ENCODE measurements around the gene MRPS30. TPM values are rescaled to one million over a fixed set of nuclear protein-coding genes. Genes with fewer than 3 reads are reported as not detected.
A peak's percentile ranks its signal among the peaks of the same experiment; 100 is the strongest.
"Not testable (repeated sequence)": the region's sequence is repeated elsewhere in the genome, so short reads cannot be mapped to it uniquely, and the experiment has no call there.

MRPS30 gene
- polyA plus RNA-seq, 12 donors: 38.5 to 50.7 (median 46.3) TPM; not detected in 1

DNA sequence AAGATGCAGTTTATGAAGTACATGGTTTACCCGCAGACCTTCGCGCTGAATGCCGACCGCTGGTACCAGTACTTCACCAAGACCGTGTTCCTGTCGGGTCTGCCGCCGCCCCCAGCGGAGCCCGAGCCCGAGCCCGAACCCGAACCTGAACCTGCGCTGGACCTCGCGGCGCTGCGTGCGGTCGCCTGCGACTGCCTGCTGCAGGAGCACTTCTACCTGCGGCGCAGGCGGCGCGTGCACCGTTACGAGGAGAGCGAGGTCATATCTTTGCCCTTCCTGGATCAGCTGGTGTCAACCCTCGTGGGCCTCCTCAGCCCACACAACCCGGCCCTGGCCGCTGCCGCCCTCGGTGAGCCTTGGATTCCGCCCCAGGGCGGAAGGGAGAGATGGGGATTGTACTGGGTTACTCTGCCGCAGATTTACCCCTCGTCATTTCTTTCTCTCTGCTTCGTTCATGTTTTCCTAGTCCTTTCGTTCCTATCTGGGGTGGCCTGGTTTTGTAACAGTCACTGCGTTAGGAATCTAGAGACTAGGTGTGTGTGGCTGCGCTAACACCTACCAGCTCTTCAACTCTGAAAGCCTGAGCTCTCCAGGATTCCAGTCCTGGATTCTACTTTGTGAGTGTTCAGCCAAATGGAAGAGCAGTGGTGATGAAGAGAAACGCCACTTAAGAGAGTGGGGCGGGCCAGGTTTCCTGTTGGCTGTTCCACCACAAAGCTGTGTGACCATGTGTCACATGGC lies 638 bp downstream of the MRPS30 start:
- DNase-seq: peak; percentile 24

DNA sequence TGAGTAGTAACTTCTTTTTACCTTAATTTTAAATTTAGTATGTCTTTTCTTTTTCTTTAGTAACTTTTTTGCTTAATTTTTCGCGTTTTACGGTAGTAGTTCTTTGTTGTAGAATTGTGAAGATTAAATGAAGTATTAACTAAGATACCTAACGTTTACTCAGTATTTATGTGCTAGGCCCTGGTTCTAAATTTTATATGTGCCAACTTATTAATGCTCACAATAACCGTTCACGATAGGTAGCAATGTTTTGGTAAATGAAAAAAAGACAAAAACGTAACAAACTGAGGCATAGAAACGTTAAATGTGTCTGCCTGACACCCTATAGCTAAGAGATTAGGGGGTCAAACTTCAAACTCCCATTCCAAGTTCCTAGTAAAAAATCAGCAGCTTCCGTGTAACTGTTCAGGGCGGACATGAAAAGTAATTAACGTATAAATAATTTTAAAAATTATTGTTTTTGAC lies 1.2 kb downstream of the MRPS30 start:
- DNase-seq: no peak

GRCh38 chr5:44814761-44815160 lies 6.0 kb downstream of the MRPS30 start:
- DNase-seq: no peak

DNA sequence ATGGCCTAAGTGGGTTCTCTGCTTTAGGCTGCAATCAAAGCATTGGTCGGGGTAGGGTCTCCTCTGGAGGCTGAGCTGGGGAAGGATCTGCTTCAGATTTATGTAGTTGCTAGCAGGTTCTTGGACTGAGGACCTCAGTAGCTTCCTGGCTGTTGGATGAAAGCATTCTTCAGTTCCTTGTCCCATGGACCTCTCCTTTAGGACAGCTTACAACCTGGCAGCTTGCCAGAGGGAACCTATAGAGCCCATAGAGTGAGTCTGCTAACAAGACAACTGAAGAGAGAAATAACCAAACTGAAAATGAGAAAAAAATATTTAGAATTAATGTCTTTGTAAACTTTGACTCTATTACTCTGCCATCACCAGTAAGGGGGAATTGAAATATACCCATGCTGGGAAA lies 12.4 kb downstream of the MRPS30 start:
- no peak for DNase-seq

- DNase-seq: not testable (repeated sequence)
Measured at GRCh38 chr5:44824662-44825061, 15.9 kb downstream of the MRPS30 start.

DNA sequence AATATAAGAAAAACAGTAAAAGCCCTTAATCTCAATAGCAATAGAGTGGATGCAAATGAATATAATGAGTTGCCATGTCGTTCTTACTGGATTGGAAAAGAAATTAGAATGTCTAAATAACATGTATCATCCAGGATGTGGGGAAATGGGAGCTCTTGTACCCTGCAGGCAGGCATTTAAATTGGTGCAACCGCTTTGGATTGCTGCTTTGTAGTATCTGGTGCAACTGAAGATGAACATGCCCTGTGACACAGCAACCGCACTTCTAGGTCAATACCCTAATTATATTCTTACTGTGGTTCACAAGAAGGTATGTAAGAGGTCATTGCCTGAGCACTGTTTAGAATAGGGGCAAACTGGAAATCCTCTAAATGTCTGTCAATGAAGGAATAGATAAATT lies 18.9 kb downstream of the MRPS30 start:
- DNase-seq: no peak

DNA sequence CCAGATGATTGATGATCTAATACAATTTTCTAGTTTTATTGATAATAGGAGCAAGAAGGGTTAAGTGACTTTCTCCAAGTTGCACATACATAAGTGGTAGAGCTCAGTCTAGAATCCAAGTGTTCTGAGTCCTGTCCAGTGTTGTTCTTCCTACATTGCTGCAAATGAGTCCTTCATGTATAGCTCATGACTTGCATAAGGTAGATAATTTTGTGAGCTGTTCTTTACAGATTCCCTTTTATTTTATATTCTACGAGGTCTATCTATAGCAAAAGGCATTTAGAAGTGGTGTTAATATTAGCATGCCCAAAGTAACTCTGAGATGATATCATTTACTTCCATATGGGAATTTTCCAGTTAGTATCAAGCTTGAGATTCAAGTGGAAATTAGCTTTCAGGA lies 20.0 kb downstream of the MRPS30 start:
- no peak for DNase-seq

DNA sequence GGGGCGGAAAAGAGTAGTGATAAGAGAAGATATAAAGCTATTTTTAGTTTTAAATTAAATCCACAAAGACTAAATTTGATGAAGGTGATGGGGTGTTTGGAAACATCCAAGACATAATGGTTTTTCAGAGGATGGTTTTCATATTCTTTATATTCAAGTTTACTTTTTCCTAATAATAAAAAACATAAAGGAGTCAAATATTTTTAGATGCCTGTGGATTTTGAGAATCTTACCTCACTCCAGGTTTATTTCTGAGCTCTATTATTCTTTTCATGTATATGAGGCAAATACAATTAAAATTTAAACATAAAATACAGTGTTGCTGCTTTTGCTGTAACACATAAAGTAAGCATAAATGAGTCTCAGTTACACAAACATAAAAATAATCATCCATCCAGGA lies 22.2 kb downstream of the MRPS30 start:
- no peak for DNase-seq

DNA sequence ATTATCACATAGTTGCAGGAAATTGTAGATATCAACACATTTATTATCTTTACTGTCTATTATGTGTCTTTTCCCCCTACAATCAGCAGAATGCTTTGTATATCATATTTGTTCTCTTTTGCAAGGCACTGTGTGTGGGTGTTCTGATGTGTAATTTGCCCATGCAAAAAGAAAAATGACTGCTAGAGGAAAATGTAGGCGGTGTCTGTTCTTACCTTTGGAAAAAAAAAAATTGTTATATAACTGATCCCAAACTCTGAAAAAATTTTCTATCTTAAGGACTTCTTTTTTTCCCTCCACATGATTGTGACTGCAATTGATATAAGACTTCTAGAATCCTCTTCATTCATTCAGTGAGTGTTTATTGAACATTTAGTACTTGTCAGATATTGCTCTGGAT lies 24.5 kb downstream of the MRPS30 start:
- no peak for DNase-seq

DNA sequence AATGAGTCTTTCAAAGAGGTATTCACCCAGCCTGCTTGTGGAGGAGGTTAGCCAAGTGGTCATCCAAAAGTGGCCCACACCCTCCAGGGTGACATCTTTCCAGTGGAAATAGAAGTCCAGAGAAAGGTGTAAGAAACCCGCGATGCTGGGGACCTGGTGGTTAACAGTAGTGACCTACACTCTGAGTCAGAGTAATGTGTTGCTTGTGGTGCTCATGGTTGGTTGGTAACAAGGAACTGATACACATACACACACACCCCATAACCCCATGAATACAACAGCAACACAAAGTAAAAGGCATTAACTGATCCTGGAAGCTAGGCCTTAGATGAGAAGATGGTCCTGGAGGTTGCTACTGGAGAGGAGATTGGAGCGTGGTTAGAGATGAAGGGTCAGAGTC lies 26.9 kb downstream of the MRPS30 start:
- DNase-seq: no peak

DNA sequence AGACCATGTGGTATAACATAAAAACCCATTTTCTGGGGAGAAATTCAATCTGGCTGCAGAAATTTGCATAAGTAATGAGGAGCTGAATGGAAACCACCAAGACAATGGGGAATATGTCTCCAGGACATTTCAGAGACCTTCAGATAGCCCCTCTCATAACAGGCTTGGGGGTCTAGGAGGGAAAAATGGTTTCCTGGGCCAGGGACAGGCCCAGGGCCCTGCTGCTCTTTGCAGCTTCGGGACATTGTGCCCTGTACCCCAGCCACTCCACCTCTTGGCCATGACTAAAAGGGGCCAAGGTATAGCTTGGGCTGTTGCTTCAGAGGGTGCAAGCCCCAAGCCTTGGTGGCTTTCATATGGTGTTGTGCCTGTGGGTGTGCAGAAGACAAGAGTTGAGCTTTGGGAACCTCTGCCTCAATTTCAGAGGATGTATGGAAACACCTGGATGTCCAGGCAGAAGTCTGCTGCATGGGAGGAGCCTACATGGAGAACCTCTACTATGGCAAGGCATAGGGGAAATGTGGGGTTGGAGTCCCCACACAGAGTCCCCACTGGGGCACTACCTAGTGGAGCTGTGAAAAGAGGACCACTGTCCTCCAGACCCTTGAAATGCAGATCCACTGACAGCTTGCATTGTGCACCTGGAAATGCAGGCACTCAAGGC lies 30.4 kb downstream of the MRPS30 start:
- no peak for DNase-seq

GRCh38 chr5:44842496-44843282 lies 33.9 kb downstream of the MRPS30 start:
- no peak for DNase-seq

DNA sequence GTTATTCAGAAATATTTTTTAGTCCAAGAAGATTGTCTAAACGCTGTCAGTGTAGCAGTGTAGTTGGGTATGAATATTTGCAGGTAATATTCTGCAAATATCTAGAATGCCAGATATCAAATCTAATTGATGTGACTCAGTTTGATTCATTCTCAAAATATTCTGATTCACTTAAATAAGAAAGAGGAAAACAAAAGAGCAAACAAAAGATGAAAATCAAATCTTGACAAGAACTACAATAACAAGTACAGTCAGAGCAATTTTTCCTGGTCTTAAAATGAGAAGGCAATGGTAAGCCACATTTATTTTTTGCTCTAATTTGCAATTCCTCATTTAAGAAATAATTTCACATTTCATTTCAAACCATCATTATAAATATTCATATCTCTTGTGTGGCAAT lies 36.0 kb downstream of the MRPS30 start:
- no peak for DNase-seq

DNA sequence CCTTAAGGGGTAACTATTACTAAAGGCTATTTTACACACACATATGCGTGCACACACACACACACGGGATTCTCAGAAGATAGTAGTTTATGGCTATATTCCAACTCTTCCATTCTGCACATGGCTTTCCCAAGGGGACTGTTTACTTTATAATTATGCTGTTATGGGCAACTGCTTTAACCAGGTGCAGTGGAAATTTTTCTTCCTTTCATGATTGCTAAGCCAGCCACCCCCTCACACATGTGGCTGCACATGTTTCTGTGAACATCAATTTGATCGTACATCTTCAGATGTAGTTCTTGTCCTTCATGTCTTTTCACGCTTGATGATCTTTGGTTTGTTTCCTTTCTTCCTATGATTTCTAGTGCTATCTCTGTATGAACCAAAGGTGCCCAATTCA lies 37.0 kb downstream of the MRPS30 start:
- no peak for DNase-seq

DNA sequence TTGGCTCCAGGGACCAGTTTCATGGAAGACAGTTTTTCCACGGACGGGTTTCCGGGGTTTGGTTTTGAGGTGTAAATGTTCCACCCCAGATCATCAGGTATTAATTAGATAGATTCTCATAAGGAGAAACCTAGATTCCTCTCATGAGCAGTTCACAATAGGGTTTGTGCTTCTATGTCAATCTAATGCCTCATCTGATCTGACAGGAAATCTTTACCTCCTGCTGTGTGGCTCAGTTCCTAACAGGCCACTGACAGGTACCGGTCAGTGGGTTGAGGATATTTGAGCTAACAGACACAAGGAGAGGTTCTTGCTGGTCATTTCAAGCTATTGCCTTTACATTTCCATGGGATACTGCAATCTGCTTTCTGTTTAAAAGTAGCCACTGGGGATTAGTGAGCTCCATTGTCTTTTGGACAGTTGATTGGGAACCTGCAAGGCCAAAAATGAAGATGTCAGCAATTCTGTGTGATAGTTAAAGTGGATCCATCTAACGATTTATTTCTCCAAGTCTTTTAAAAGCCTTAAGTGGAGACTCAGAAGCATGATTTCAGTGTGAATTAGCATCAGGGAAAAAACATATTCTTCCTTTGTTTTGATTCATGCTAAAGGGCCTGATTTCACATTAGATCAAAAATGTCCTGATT lies 38.6 kb downstream of the MRPS30 start:
- no peak for DNase-seq

GRCh38 chr5:44860267-44860666 lies 51.5 kb downstream of the MRPS30 start:
- no peak for DNase-seq

GRCh38 chr5:44862808-44863207 lies 54.1 kb downstream of the MRPS30 start:
- no peak for DNase-seq
